ENCODE measurements around the gene SLC4A1.
A peak's percentile ranks its signal among the peaks of the same experiment; 100 is the strongest.

DNA sequence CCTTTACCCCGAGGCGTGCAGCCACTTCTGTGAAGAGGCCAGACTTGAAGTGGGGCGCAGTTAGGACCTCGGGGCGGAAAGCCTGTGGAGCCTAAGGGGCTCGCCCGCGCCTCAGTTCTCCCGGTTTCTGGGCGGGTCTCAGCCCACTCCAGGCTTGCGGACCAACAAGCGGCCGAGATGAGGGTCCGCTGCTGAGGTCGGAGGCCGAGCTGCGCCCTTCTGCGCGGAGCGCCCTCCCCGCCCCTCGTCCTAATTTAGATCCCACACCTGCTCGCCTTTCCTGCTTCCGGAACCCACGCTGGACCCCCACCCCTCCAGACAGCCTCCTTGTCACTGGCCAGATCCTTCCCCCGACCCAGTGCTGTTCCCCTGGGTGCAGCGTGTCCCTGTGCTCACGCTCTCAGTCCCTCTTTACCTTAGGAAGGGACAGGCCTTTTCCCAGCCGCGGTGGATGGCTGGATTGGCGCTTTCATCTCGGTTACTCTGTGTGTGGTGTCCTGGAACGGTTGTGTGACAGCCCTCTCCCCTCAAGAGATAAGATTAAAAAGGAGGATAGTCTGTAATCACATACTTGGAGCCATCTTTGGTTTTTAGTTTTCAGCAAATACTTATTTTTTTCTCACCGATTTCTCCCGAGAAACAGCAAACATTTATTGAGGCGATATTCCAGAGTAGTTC lies 67.3 kb downstream of the SLC4A1 start:
- peak in 1 of 2 donors; percentile 23 for TF ChIP-seq POLR2A (IDR thresholded peaks at IDR 0.05)
- no peak for TF ChIP-seq POLR2AphosphoS5 (IDR thresholded peaks at IDR 0.05)
